Heart left ventricle (tissue), 13 donors: ENCODE data around the gene LRIG1.

Experiments
- POLR2A ChIP-seq, 2 donors: fragments of 450-650 bp; IDR thresholded peaks; one replicate each; pipeline ENCODE4 v1.6.1; 2017; ENCODE audit warnings: antibody characterized with exemption in 2 of 2, mild to moderate bottlenecking in 2 of 2, moderate library complexity in 2 of 2
- TF ChIP-seq, protein P1 (sequence below), 12 donors: fragments of 200-600 bp; sonication (generic) in 4 of 12; IDR thresholded peaks; one replicate each; pipeline versions ENCODE4 v1.5.0 to v1.8.0; 2018 to 2022; ENCODE audit warnings: antibody characterized with exemption in 12 of 12, mild to moderate bottlenecking in 5 of 12
- donor health status: ischemic (EF 13 %, LVEDD 7.1; RV severe dilation, severe dysfunction).
- donor health status: DM: no; HTN: yes; CAD: no.
- donor health status: DM: no; HTN: no; CAD: no.
- donor health status: ischemic (EF 25% LVEDD 6.9; RV normal size, moderate dysfunction).
- donor health status: ischemic (EF 25% LVEDD 5.7; RV mildly dilated, moderate dysfunction).
- donor health status: ischemic (EF 35%, LVEDD 5.7; RV mildly dilated, moderate dysfunction).
- donor health status: nonischemic (EF 11% LVEDD 7.7; RV severe dilation, severe dysfunction).
- donor health status: DM: yes; HTN: yes; CAD: no.
- donor health status: PGD.
- donor health status: ischemic (EF 29% LVEDD 5.4; RV normal size, mild dysfunction).
- donor health status: nonischemic (EF 23%, LVEDD 6.1; RV moderate dilation, normal function).

GRCh38 chr3:66466606-66467270, 34.1 kb downstream of the LRIG1 start:
- TF ChIP-seq, protein P1, sequence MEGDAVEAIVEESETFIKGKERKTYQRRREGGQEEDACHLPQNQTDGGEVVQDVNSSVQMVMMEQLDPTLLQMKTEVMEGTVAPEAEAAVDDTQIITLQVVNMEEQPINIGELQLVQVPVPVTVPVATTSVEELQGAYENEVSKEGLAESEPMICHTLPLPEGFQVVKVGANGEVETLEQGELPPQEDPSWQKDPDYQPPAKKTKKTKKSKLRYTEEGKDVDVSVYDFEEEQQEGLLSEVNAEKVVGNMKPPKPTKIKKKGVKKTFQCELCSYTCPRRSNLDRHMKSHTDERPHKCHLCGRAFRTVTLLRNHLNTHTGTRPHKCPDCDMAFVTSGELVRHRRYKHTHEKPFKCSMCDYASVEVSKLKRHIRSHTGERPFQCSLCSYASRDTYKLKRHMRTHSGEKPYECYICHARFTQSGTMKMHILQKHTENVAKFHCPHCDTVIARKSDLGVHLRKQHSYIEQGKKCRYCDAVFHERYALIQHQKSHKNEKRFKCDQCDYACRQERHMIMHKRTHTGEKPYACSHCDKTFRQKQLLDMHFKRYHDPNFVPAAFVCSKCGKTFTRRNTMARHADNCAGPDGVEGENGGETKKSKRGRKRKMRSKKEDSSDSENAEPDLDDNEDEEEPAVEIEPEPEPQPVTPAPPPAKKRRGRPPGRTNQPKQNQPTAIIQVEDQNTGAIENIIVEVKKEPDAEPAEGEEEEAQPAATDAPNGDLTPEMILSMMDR (IDR thresholded peaks at IDR 0.05): no peak
- TF ChIP-seq POLR2A (IDR thresholded peaks at IDR 0.05): no peak
